Retina (tissue), 1 donor: ENCODE measurements around the gene SUPT5H.
A peak's percentile ranks its signal among the peaks of the same experiment; 100 is the strongest.

Experiments used
- DNase-seq: peaks from one replicate; pipeline ENCODE4 v3.0.0-alpha.2; 2016

Gene SUPT5H

DNA sequence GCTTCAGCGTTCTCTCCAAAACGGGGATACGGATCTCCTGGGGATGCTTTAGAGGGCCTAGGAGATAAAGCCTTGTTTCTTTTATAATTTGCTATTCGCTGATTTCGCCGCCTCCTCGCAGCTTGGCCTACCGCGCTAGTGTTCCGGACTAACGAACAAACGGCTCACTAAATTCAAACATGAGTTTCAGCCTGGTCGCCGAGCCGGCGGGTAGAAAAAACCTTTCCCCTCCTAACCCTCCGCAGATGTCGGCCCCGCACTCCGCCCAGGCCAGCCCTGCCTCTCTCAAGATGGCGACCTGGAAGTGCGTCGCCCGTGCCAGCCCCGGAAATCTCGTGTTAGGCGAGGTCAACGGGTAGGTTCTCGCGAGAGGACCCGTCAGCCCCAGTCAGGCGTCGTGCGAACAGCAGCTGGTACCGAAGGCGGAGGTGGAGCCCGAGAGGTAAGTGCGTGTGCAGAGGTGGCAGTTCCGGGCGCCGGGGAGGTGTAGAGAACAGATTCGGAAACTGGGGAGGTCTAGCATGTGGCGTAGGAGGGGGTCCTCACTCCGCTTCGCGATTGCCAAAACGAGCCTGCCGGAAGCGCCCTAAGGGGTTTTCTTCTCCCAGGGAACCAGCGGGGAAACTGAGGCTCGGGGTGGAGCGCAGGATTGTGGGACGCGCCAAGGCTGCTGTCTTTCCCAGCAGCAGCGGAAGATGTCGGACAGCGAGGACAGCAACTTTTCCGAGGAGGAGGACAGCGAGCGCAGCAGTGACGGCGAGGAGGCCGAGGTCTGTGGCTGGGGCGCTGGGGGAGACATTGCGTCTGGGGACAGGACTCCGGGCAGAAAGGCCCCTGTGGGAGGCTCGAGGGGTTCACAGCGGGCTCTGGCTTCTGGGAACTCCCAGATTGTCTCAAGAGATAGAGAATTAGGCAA is at the start of gene SUPT5H:
SUPT5H (plus strand) TSS at position 387 of the 916 bp plus-strand sequence; CDS start at position 696, 309 bp downstream.
- peak; percentile 97 for DNase-seq

DNA sequence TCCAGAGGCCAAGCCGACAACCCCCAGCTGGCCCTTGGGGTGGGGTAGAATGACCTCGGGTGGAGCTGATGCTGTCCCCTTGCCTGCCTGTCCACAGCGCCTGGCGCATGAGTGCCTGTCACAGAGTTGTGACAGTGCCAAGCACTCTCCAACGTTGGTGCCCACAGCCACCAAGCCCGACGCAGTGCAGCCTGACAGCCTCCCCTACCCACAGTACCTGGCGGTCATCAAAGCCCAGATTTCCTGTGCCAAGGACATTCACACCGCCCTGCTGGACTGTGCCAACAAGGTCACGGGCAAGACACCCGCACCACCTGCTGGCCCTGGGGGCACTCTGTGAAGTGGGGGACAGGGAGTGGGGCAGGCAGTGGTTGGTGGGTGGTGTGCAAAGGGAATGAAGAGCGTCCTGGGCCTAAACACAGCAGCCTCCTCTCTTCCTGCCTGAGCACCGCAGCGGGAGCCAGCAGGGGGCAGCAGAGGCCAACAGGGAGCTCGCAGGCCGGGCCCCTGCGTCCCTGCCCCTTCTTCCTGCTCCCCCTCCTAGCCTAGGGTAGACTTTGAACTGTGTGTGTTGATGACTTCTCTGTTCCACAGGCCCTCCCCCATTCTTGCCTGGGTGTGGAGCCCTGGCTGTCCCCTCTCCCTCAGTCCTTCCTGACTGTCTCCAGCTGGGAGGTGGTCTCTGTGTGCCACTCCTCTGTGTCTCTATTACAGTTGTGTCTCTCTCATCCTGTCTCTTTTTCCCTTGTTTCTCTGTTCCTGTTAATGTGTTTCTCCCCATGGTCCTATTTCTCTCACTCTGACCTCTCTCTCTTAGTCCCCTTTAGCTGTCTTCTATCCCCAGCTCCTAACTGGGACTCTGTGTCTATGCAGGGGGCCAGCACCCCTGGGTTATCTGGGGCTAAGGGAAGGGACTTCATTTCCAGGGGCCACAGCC is 47.8 kb upstream of the SUPT5H start:
- DNase-seq, result peak; percentile 82

DNA sequence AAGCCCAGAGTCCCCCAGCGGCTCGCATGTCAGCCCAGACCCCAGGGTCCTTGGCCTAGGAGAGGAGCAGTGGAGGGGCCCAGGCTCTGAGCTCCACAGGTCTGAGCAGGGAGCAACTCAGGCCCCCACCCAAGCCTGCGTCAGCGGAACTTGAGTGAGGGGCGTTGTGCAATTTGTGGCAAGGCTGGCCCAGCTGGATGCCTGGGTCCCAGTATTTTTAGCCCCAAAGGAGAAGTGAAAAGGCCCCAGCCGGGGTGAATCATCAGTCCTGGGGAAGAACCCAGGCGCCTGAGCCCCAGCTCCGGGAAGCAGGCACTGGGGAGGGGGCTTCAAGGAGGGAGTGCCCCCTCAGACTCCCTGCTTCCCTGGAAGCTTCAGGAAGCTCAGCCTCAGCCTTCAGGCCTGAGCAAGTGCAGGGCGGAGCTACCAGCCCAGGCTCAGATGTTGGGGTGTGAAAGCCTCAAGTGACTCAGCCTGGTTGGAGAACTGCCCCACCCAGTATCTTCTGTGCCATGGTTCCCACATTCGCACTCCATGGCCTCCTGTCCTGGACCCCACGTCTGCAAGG is 47.0 kb upstream of the SUPT5H start:
- no peak for DNase-seq

DNA sequence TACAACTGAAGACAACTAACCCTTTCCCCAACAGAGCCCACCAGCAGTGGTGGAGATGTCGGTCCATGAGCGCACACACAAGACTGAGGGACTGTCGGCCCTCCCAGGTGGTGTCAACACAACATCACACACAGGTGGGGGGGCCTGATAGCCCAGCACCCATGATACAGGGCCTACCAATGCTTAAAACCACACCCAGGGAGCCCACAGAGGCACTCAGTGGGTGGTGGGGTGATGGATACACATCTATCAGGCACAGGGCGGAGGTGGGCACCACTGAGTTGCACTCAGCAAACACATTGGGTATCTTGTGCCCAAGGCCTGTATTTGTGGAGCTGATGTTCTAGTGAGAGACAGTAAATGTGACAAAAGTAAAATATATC is 45.7 kb upstream of the SUPT5H start:
- DNase-seq, result no peak

DNA sequence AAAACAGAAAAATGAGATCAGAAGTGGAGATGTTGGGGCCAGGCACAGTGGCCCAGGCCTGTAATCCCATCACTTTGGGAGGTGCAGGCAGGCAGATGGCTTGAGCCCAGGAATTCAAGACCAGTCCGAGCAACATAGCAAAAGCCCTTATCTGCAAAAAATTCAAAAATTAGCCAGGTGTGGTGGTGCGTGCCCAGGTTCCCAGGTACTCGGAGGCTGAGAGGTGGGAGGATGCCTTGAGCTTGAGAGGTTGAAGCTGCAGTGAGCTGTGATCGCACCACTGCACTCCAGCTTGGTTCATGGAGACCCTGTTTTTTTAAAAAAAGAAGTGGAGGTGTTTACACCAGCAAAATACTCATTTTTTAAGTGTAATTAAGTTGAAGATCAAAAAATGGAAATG is 45.3 kb upstream of the SUPT5H start:
- DNase-seq, result no peak

DNA sequence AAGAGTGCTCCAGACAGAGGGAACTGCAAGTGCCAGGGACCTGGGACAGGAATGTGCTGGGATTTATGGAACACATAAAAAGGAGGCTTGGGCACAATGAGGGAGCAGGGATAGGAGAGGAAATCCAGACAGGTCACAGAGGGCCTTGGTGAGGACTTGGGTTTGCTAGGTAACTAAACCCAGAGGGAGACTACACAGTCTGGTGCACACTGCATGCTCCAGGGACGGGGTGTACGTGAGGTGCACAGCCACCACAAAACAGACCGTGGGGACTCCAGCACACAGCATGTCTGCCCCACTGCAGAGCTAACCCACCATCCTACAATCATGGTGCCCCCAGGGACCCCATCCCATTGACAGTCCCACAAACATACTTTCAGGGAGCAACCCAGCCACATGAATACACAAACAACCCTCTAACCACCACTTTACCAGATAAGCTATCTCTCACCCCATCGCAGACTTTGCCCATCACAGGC is 44.3 kb upstream of the SUPT5H start:
- DNase-seq, result no peak

DNA sequence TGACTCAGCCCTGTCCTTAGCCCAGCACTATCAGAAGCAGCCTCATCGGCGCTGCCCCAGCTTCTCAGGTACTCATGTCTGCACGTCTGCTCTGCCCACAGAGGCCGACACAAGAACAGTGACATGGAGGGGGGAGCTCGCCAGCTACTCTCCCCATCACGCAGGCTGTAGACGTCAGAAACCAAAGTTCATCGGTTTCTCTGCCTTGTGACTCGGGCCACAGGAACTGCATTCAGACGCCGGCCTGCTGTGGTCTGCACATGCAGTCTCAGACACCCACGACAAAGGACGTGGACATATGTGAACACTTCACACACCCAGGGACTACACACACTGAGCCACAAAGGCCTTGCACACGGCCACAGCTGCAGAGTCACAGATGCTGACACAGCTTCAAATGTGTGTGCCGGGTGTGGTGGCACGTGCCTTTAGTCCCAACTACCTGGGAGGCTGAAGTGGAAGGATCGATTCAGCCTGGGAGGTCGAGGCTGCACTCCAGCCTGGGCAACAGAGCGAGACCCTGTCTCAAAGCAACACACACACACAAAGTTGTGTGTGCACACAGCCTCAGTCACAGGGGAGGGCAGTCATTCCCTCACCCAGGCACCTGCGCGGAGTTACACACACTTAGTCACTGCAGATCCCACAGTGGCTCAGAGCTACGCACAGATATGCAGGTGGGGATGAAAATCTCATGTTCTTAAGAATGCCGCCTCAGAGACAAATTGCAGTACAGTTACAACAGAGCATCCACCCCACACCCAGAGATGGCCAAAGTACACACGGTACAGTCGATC is 43.6 kb upstream of the SUPT5H start:
- no peak for DNase-seq

DNA sequence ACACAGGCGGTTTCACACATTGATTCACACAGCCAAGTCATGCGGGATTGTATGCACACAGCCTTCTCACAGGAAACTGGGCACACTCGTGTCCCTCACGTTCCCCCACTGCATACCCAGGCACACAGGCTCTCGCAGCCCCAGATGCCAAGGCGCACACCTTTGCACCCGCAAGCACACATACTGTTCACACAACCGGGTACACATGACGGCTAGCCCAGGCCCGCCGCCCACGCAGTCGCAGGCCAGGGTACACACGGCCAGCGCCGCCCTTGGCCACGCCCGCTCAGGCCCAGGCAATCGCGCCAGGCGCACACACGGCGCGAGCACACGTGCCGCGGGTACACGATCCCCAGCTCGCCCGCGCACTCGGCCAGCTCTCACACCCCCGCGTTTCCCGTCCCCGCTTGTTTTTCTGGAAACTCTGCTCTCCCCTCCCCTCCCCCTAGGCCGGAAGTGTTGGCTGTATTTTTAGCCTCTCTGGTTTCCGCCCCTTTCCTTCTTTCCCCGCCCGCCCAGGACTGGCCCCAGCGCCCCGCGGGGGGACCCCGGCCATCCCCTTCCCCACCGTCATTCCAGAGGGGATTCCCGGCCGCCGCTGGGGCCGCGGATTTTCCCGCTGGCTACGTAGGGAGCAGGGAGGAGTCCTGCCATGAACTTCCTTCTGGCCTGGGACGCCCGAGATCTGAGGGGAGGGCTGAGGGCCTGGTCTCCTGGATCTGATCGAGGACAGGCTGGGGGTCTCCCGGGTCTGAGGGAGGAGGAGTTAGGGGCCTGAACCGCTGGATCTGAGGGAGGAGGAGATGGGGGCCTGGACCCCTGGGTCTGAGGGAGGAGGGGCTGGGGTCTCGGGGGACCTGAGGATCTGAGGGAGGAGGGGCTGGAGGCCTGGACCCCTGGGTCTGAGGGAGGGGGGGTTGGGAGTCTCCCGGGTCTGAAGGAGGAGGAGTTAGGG is 42.8 kb upstream of the SUPT5H start:
- DNase-seq, result peak; percentile 81

DNA sequence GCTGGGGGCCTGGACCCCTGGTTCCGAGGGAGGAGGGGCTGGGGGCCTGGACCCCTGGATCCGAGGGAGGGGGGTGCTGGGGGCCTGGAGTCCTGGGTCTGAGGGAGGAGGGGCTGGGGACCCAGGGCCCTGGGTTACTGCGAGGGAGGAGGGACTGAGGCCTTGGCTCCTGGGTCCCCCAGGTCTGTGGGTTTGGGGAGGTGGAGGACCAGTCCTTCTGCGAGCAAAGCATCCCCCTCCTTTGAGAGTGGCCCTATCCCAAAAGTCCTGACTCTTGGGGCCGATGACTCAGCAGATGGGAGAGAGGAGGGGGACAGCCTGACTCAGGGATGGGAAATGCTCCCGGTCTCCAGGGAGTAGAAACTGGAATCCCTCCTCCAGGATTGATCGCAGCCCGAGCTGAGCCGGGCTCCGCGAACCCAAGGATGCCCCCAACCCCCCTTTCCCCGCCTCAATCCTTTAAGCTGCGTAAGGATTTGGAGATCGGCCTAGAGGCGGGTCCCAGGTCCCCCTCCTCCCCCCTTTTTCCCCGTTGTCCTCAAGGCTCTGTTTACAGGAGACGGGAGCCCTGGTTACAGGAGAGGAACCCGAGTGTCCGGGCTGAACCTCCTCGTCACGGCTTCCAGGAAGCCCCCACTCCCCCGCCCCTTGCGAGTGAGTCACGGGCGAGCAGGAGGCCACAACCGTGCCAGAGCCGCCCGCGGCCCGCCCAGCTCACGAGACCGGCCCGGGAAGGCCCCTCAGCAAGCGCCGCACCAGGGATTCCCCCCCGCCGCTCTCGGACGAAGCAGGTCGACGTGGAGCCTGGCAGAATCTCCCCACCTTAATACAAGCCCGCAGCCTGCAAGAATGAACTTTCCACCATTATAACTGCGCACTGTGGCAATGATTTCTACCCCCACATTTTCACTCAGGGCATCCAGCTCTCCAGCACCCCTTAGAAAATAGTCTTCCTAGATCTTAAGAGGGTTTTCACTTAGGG is 41.8 kb upstream of the SUPT5H start:
- peak; percentile 69 for DNase-seq

DNA sequence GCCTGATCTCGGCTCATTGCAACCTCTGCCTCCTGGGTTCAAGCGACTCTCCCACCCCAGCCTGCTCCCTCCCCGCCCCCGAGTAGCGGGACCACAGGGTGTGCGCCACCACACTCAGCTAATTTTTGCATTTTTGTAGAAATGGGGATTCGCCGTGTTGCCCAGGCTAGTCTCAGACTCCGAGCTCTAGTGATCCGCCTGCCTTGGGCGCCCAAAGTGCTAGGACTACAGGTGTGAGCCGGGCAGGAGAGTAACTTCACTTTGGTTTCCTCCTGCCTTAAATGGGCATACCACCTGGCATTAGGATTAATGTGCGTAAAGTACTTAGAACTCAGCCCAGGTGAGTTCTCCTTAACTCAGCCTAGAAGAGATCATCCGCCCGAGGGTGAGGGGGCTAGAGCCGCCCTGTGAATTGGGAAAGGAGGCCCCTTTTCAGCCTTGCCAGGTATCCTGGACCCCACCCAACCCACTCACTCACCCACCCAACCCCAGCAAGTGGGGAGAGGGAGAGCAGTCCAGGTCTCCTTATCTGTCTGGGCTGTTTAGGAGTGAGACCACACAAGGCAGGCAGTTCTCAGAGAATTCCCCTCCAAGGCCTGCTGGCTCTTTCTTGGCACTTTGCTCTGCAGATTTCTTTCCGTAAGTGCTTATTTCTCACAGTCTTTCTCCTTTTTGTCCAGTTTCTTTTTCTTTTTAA is 40.0 kb upstream of the SUPT5H start:
- DNase-seq, result no peak

DNA sequence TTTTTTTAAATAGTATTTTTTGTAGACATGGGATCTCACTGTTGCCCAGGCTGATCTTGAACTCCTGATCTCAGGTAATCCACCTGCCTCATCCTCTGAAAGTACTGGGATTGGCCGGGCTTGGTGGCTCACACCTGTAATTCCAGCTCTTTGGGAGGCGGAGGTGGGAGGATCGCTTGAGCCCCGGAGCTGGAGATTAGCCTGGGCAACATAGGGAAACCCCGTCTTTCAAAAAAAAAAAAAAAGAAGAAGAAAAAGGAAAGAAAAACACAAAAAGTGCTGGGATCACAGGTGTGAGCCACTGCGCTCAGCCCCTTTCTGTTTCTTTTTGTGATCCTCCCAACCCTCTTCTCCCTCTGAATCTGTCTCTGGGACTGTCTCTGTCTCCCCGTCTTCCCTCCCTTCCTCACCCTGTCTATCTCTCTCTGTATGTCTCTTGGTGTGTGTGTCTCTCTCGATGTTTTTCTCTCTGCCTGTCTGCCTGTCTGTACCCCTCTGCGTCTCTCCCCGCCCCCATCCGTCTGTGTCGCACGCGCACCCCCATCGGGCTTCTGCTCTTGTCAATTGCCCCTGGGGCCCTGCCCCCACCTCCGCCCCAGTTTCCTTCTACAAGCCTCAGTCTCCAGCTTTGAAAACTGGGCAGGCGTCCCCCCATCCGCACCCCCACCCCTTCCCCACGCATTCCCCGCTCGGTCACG is 39.3 kb upstream of the SUPT5H start:
- DNase-seq, result no peak

DNA sequence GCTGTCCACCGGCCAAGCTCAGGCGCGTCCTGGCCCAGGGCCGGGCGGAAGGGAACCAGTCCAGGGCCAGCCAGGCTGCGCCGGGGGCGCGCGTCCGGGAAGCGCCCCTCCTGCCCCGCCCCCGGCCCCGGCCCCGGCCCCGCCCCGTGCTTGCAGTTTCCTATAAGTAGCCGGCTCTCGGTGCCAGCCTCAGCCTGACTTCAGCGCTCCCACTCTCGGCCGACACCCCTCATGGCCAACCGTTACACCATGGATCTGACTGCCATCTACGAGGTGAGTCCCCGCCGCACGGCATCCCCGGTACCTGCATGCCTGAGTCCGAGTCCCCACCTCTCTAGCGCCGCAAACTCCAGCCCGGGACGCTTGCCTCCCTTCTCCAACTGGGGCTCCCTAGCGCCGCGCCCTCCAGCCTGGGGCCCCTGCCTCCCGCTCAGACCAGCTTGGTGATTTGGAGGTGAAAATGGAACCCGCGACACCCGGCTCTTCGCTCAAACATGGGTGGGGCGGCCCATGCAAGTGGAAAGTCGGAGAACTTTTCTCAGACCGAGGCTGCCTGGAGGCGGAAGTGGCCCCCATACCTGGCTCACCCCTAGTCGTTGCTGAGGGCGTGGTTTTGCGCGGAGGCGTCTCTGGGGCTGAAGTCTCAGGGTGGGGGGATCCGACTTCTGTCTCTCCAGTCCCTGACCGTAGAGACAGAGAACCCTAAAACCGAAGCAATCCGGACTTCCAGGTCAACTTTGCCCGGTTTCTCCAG is 38.5 kb upstream of the SUPT5H start, which contains the start of gene ZFP36:
ZFP36 (plus strand) TSS at position 192 of the 754 bp plus-strand sequence; CDS start at position 250, 58 bp downstream.
- DNase-seq, result peak; percentile 67

DNA sequence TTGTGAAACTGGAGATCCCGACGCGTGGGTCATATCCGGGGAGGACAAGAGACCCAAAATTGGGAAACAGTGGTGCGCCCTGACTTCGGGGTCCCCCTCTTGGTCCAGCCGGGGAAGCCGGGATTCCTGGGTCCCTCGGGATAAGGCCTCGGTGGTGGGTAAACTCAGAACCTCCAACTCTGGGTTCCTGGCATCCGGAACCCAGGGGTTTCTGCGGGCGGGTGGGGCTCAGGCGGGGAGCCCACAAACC is 38.0 kb upstream of the SUPT5H start:
- no peak for DNase-seq

DNA sequence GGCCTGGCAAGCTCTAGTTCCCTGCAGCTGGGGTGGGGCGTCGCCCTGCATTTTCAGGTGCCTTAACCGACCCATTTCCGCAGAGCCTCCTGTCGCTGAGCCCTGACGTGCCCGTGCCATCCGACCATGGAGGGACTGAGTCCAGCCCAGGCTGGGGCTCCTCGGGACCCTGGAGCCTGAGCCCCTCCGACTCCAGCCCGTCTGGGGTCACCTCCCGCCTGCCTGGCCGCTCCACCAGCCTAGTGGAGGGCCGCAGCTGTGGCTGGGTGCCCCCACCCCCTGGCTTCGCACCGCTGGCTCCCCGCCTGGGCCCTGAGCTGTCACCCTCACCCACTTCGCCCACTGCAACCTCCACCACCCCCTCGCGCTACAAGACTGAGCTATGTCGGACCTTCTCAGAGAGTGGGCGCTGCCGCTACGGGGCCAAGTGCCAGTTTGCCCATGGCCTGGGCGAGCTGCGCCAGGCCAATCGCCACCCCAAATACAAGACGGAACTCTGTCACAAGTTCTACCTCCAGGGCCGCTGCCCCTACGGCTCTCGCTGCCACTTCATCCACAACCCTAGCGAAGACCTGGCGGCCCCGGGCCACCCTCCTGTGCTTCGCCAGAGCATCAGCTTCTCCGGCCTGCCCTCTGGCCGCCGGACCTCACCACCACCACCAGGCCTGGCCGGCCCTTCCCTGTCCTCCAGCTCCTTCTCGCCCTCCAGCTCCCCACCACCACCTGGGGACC is 37.6 kb upstream of the SUPT5H start:
- DNase-seq, result no peak

DNA sequence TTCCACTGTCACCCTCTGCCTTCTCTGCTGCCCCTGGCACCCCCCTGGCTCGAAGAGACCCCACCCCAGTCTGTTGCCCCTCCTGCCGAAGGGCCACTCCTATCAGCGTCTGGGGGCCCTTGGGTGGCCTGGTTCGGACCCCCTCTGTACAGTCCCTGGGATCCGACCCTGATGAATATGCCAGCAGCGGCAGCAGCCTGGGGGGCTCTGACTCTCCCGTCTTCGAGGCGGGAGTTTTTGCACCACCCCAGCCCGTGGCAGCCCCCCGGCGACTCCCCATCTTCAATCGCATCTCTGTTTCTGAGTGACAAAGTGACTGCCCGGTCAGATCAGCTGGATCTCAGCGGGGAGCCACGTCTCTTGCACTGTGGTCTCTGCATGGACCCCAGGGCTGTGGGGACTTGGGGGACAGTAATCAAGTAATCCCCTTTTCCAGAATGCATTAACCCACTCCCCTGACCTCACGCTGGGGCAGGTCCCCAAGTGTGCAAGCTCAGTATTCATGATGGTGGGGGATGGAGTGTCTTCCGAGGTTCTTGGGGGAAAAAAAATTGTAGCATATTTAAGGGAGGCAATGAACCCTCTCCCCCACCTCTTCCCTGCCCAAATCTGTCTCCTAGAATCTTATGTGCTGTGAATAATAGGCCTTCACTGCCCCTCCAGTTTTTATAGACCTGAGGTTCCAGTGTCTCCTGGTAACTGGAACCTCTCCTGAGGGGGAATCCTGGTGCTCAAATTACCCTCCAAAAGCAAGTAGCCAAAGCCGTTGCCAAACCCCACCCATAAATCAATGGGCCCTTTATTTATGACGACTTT is 36.8 kb upstream of the SUPT5H start:
- no peak for DNase-seq
